Neuronal stem cell (in vitro differentiated cells): ENCODE data around the gene ITGB1BP1.

Experiments
- DNase-seq: peaks from one replicate; pipeline ENCODE4 v3.0.0-alpha.2; 2013; ENCODE audit warnings: low spot score
- H2AFZ ChIP-seq: one replicate; pipeline ENCODE4 v1.6.1; 2013; ENCODE audit warnings: mild to moderate bottlenecking, low read length, inconsistent platforms
- H2AK5ac ChIP-seq: 2 replicates; pipeline ENCODE4 v1.6.1; 2013; ENCODE audit warnings: low read depth, mild to moderate bottlenecking, inconsistent platforms, low read length, moderate library complexity, mixed read lengths
- H2BK120ac ChIP-seq: 2 replicates; pipeline ENCODE4 v1.6.1; 2013; ENCODE audit warnings: low read depth, mild to moderate bottlenecking, inconsistent platforms, low read length, moderate library complexity, mixed read lengths
- H2BK12ac ChIP-seq: one replicate; pipeline ENCODE4 v1.6.1; 2013; ENCODE audit warnings: low read length, inconsistent platforms
- H2BK15ac ChIP-seq: 2 replicates; pipeline ENCODE4 v1.6.1; 2013; ENCODE audit warnings: mild to moderate bottlenecking, low read length, inconsistent platforms, mixed read lengths
- H2BK5ac ChIP-seq: one replicate; pipeline ENCODE4 v1.6.1; 2013; ENCODE audit warnings: inconsistent platforms, mild to moderate bottlenecking, low read length, moderate library complexity
- H3K14ac ChIP-seq: one replicate; pipeline ENCODE4 v1.6.1; 2013; ENCODE audit warnings: low read length, inconsistent platforms
- H3K18ac ChIP-seq: 2 replicates; pipeline ENCODE4 v1.6.1; 2013; ENCODE audit warnings: low read length, inconsistent platforms
- H3K23ac ChIP-seq: 2 replicates; pipeline ENCODE4 v1.6.1; 2013; ENCODE audit warnings: low read depth, mild to moderate bottlenecking, mixed read lengths, low read length, inconsistent platforms; ENCODE audit not compliant: poor library complexity
- H3K27ac ChIP-seq: replicated peaks from 3 replicates; pipeline ENCODE4 v1.5.1; 2013; ENCODE audit warnings: low read length, inconsistent platforms
- H3K27me3 ChIP-seq, 3 experiments: 2 replicates each; pipeline ENCODE4 v1.6.1; 2013; ENCODE audit warnings: low read length in 3 of 3, mild to moderate bottlenecking in 2 of 3, inconsistent platforms in 1 of 3, low read depth in 1 of 3, mixed read lengths in 1 of 3, moderate library complexity in 1 of 3; ENCODE audit not compliant: control insufficient read depth in 3 of 3, insufficient read depth in 3 of 3
- H3K36me3 ChIP-seq, 2 donors: replicated peaks in 1 of 2; 2 replicates each; pipeline ENCODE4 v1.6.1; 2013; ENCODE audit warnings: low read length in 2 of 2; ENCODE audit not compliant: control insufficient read depth in 2 of 2, insufficient read depth in 2 of 2
- H3K4ac ChIP-seq: 2 replicates; pipeline ENCODE4 v1.6.1; 2013; ENCODE audit warnings: inconsistent platforms, mild to moderate bottlenecking, low read length, moderate library complexity
- H3K4me1 ChIP-seq, 2 donors: 1 replicate in 1 of 2; 2 replicates in 1 of 2; pipeline ENCODE4 v1.6.1; 2013; ENCODE audit warnings: low read length in 2 of 2, low read depth in 1 of 2; ENCODE audit not compliant: control insufficient read depth in 2 of 2, insufficient read depth in 1 of 2
- H3K4me2 ChIP-seq: one replicate; pipeline ENCODE4 v1.6.1; 2013; ENCODE audit warnings: mild to moderate bottlenecking, low read length, inconsistent platforms; ENCODE audit not compliant: insufficient read depth, poor library complexity, severe bottlenecking
- H3K4me3 ChIP-seq, 2 donors: 2 replicates each; pipeline ENCODE4 v1.5.1; 2013; ENCODE audit warnings: low read length in 2 of 2, mild to moderate bottlenecking in 2 of 2, inconsistent platforms in 1 of 2, moderate library complexity in 1 of 2
- H3K79me1 ChIP-seq: one replicate; pipeline ENCODE4 v1.6.1; 2013; ENCODE audit warnings: low read depth, mild to moderate bottlenecking, inconsistent platforms, low read length, moderate library complexity
- H3K9ac ChIP-seq: one replicate; pipeline ENCODE4 v1.6.1; 2013; ENCODE audit warnings: mild to moderate bottlenecking, low read depth, low read length, inconsistent platforms; ENCODE audit not compliant: poor library complexity
- H3K9me3 ChIP-seq, 2 donors: replicated peaks in 1 of 2; 2 replicates each; pipeline versions ENCODE3 to v1.6.1; 2013; ENCODE audit warnings: low read length in 2 of 2, mild to moderate bottlenecking in 2 of 2, inconsistent platforms in 1 of 2, low read depth in 1 of 2, mixed read lengths in 1 of 2, moderate library complexity in 1 of 2; ENCODE audit not compliant: control insufficient read depth in 2 of 2, insufficient read depth in 1 of 2
- H4K8ac ChIP-seq: one replicate; pipeline ENCODE4 v1.6.1; 2013; ENCODE audit warnings: low read depth, mild to moderate bottlenecking, inconsistent platforms, low read length, moderate library complexity
- H4K91ac ChIP-seq: one replicate; pipeline ENCODE4 v1.6.1; 2013; ENCODE audit warnings: low read length, low read depth, mild to moderate bottlenecking, inconsistent platforms; ENCODE audit not compliant: poor library complexity
- WGBS, 2 donors: extraction: QIAGEN DNeasy Blood & Tissue Kit; methylation state at CpG; one replicate each; pipeline ENCODE4 v1.1.7; 2013; ENCODE audit warnings: missing lambda C conversion rate in 2 of 2, mixed read lengths in 1 of 2; ENCODE audit not compliant: insufficient read length in 2 of 2, insufficient replicate concordance in 1 of 2; ENCODE audit errors: extremely low coverage in 2 of 2; 5-methylcytosine and 5-hydroxymethylcytosine counted together

ITGB1BP1 gene

DNA sequence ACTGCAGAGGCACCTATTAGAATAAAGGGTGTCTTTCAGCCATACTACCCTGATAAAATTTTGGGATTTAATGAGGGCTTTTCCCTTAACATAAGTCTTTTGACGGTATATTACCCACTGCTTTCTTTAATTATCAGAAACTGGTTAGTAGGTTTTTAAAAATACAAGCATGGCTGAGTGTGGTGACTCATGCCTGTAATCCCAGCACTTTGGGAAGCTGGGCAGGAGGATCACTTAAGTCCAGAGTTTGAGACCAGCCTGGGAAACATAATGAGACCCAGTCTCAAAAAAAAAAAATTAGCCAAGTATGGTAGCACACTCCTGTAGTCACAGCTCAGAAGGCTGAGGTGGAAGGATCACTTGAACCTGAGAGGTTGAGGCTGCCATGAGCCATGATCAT is 16.2 kb upstream of the ITGB1BP1 start:
- H2BK5ac ChIP-seq: no peak overlapping the region
- no peak overlapping the region for H2BK15ac ChIP-seq
- no peak overlapping the region for H3K18ac ChIP-seq
- DNase-seq: no peak
- H3K36me3 ChIP-seq: peaks cover 33 to 95% of the 10 kb centered on the region in 2 donors
- H3K14ac ChIP-seq: no peak overlapping the region
- WGBS, 2 donors: no CpG with 5 or more reads among the region's 1 CpG
- H3K27ac ChIP-seq: no peak overlapping the region
- H3K9me3 ChIP-seq: peaks cover 0 to 2% of the 10 kb centered on the region in 2 donors
- H3K27me3 ChIP-seq: no peaks in the 10 kb centered on the region
- H3K79me1 ChIP-seq: no peaks in the 10 kb centered on the region
- H3K4ac ChIP-seq: no peak overlapping the region
- no peak overlapping the region for H4K91ac ChIP-seq
- no peak overlapping the region for H2BK12ac ChIP-seq
- no peak overlapping the region for H2AFZ ChIP-seq
- H4K8ac ChIP-seq: no peak overlapping the region
- H3K9ac ChIP-seq: no peak overlapping the region
- no peak overlapping the region for H3K4me3 ChIP-seq
- no peak overlapping the region for H2AK5ac ChIP-seq
- H3K23ac ChIP-seq: no peak overlapping the region
- H3K4me1 ChIP-seq: no peaks in the 10 kb centered on the region
- no peak overlapping the region for H3K4me2 ChIP-seq
- H2BK120ac ChIP-seq: no peak overlapping the region

DNA sequence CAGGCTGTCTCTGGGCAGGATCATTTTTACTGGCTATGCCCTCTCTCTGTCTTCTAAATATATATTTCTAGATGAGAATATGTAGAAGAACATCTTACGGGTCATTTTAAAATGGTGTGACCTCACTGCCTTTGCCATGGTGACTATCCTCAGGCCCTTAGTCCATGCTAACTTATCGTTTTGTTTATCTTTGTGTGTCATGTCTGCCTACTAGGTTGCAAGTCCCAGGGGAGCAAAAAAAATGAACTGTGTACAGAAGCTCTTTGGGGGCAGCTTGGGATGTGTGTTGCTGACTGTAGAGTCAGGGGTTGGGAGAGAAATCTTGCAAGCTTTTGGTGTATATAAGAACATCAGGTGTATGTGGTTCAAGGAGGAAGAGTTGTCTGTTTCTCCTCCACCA is 11.2 kb upstream of the ITGB1BP1 start:
- H3K4ac ChIP-seq: no peak overlapping the region
- no peak overlapping the region for H2AFZ ChIP-seq
- H2AK5ac ChIP-seq: no peak overlapping the region
- H3K9me3 ChIP-seq: peaks cover 0 to 2% of the 10 kb centered on the region in 2 donors
- WGBS, 2 donors: no CpG with 5 or more reads among the region's 2 CpGs
- no peak overlapping the region for H3K23ac ChIP-seq
- H3K27me3 ChIP-seq: no peaks in the 10 kb centered on the region
- H3K4me2 ChIP-seq: no peak overlapping the region
- H4K91ac ChIP-seq: no peak overlapping the region
- no peaks in the 10 kb centered on the region for H3K4me1 ChIP-seq
- H2BK12ac ChIP-seq: no peak overlapping the region
- no peak overlapping the region for H3K18ac ChIP-seq
- no peak overlapping the region for H3K27ac ChIP-seq
- no peak overlapping the region for H2BK5ac ChIP-seq
- H3K9ac ChIP-seq: no peak overlapping the region
- H3K79me1 ChIP-seq: no peaks in the 10 kb centered on the region
- H3K36me3 ChIP-seq: peaks cover 28 to 97% of the 10 kb centered on the region in 2 donors
- H3K4me3 ChIP-seq: no peak overlapping the region
- no peak for DNase-seq
- no peak overlapping the region for H3K14ac ChIP-seq
- H2BK15ac ChIP-seq: no peak overlapping the region
- no peak overlapping the region for H4K8ac ChIP-seq
- no peak overlapping the region for H2BK120ac ChIP-seq

DNA sequence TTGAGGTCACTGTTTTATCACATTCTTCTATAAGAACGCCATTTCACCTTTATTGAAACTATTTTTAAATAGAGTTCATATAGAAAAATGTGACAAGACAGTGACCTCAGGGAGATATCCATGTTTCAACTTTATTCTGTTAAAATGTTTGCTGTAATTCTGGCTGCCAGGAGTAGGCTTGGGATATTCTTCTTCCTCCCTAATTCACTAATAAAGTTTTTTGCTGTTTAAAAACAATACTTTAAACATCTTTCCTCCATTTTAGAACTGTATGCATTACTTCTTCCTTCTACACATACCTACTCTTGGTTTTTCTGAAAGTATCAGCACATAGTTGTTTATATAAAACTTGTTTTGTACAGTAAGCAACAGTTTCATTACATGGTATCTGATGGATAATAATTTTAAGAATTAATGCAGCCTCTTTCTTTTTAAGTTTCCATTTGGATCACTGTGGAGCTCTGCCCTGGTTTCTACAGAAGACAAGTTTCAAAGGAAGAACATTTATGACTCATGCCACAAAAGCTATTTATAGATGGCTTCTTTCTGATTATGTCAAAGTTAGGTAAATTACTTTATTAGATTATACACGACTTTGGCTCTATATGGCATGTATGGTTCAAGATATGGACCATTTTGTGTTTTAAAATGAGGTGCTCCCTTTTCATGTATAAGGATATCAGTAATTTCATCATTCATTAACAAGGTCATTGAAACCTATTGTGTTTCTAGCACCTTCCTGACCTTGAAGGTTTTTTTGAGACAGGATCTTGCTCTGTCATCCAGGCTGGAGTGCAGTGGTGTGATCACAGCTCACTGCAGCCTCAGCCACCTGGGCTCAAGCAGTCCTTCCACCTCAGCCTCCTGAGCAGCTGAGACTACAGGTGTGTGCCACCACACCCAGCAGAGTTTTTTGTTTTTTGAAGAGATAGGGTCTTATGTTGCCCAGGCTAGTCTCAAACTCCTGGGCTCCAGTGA is 7.3 kb upstream of the ITGB1BP1 start:
- Histone ChIP-seq H4K8ac (no peak overlapping the region), H3K4me1 (no peaks in the 10 kb centered on the region), H3K27me3 (no peaks in the 10 kb centered on the region), H3K18ac (no peak overlapping the region), H3K27ac (no peak overlapping the region), H3K9me3 (no peaks in the 10 kb centered on the region), H4K91ac (no peak overlapping the region), H3K23ac (no peak overlapping the region), H3K4me2 (no peak overlapping the region), H3K4me3 (no peak overlapping the region), H3K79me1 (no peaks in the 10 kb centered on the region), H3K9ac (no peak overlapping the region), H2BK12ac (no peak overlapping the region), H3K4ac (no peak overlapping the region), H3K36me3 (peaks cover 23 to 90% of the 10 kb centered on the region in 2 donors), H2BK5ac (no peak overlapping the region), H2BK15ac (no peak overlapping the region), H3K14ac (no peak overlapping the region), H2BK120ac (no peak overlapping the region), H2AFZ (no peak overlapping the region), H2AK5ac (no peak overlapping the region)
- WGBS, 2 donors: no CpG with 5 or more reads among the region's 2 CpGs
- DNase-seq: no peak

DNA sequence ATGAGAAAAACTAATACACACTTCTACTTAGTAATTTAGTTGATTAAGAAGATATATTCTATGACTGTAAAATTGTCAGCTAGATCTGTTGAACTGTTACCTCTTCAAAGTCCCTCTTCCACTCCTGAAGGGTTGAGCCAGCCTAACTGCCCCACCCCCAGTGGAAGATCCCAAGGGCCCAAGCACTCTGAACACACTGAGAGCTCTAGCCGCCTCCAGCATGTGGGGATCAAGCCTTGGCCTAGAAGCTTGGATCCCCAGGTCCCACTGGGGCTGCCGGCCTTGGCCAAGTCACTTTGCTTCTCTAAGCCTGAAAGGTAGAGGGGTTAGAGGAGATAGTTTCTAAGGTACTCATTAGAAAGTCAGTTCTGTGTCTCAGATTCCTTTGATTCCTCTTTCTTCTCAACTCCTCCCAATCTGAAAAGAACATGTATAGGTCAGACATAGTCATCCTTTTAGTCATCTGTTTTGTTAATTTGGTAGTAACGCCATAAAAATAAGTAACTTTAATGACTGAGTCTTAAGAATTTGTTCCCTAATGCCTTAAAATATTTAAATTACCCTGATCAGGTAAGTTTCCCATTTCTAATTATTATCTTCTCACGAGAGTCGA is 5.7 kb upstream of the ITGB1BP1 start:
- H3K4ac ChIP-seq: no peak overlapping the region
- H3K27me3 ChIP-seq: no peaks in the 10 kb centered on the region

More for the DNA sequence above, 5.7 kb upstream of the ITGB1BP1 start:
- H4K91ac ChIP-seq: no peak overlapping the region
- H3K79me1 ChIP-seq: peaks cover 2% of the 10 kb centered on the region
- H3K9me3 ChIP-seq: no peaks in the 10 kb centered on the region
- H3K4me2 ChIP-seq: no peak overlapping the region
- H2BK120ac ChIP-seq: no peak overlapping the region
- peaks cover 17 to 85% of the 10 kb centered on the region in 2 donors for H3K36me3 ChIP-seq
- no peak overlapping the region for H2BK12ac ChIP-seq
- H3K4me3 ChIP-seq: no peak overlapping the region
- no peak overlapping the region for H2AK5ac ChIP-seq
- H3K9ac ChIP-seq: no peak overlapping the region
- no peak overlapping the region for H4K8ac ChIP-seq
- peaks cover 4 to 7% of the 10 kb centered on the region in 2 donors for H3K4me1 ChIP-seq
- no peak overlapping the region for H3K18ac ChIP-seq
- H2BK15ac ChIP-seq: no peak overlapping the region
- no peak for DNase-seq
- H3K27ac ChIP-seq: no peak overlapping the region
- no peak overlapping the region for H3K14ac ChIP-seq
- H2AFZ ChIP-seq: no peak overlapping the region
- no peak overlapping the region for H3K23ac ChIP-seq
- no CpG with 5 or more reads among the region's 5 CpGs for WGBS, 2 donors
- no peak overlapping the region for H2BK5ac ChIP-seq
